Ovary (tissue), 3 donors: ENCODE measurements around the gene VCL.

Experiments
- CTCF ChIP-seq, 3 donors: fragments of 450-650 bp in 2 of 3; fragments of 200-600 bp in 1 of 3; IDR thresholded peaks; one replicate each; pipeline versions ENCODE4 v1.5.1 to v1.8.0; 2016 to 2022; ENCODE audit warnings: antibody characterized with exemption in 3 of 3, mild to moderate bottlenecking in 1 of 3
- EP300 ChIP-seq: sonication (generic); formaldehyde crosslinking; IDR thresholded peaks from one replicate; pipeline ENCODE4 v1.6.1; 2017; ENCODE audit warnings: antibody characterized with exemption
- POLR2A ChIP-seq: fragments of 450-650 bp; IDR thresholded peaks from one replicate; pipeline ENCODE4 v1.6.1; 2017; ENCODE audit warnings: antibody characterized with exemption, mild to moderate bottlenecking, moderate library complexity
- donor health status: DM: no; HTN: no; CAD: no.

- TF ChIP-seq CTCF (IDR thresholded peaks at IDR 0.05) (no peak), POLR2A (no peak), EP300 (no peak)
Measured at GRCh38 chr10:73974309-73974946, 23.5 kb upstream of the VCL start.
